ENCODE results near the gene UBR4.

Gene UBR4

GRCh38 chr1:19156676-19157075 lies 53.4 kb downstream of the UBR4 start:
- H3K36me3 ChIP-seq (replicated peaks), result peaks cover 91% of the 10 kb centered on the region
- TF ChIP-seq CTCF (IDR thresholded peaks at IDR 0.05; ENCODE audit: low read depth, low read length, missing control alignments), result no peak
- no peak for DNase-seq
- H3K27me3 ChIP-seq (replicated peaks), result no peaks in the 10 kb centered on the region
- H3K4me3 ChIP-seq (ENCODE audit: low read depth, low read length), result no peak overlapping the region
- no peak overlapping the region for H3K27ac ChIP-seq
- in situ Hi-C loops (cut with HindIII; ENCODE audit: low pct_ligation_motif_present, low sequenced_read_pairs), result no loop called here

- in situ Hi-C loops (cut with HindIII; ENCODE audit: low pct_ligation_motif_present, low sequenced_read_pairs), result no loop called here
- no peak for TF ChIP-seq CTCF (IDR thresholded peaks at IDR 0.05; ENCODE audit: low read depth, low read length, missing control alignments)
- Histone ChIP-seq H3K36me3 (replicated peaks) (peaks cover 91% of the 10 kb centered on the region), H3K27ac (no peak overlapping the region), H3K27me3 (replicated peaks) (no peaks in the 10 kb centered on the region), H3K4me3 (ENCODE audit: low read depth, low read length) (no peak overlapping the region)
- no peak for DNase-seq
Measured at GRCh38 chr1:19154876-19155275, 55.2 kb downstream of the UBR4 start.

DNA sequence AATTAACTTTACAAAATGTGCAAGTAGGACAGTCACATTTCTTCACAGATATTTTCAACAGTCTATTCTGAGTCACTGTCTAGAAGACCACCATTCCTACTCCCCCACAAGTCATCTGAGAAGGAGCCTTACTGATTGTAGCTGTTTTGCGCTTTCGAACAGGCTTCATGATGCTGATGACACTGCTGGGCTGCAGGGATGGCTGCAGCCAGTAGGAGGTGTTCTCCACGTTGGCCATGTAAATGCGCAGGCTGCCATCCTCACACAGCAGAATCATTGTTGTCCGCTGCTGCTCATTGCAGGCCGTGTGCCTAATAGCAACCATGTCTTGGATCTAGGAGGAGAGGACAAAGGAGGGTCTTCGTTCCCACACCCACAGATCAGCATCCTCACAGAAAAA lies 56.9 kb downstream of the UBR4 start:
- no peak overlapping the region for H3K27ac ChIP-seq
- in situ Hi-C loops (cut with HindIII; ENCODE audit: low pct_ligation_motif_present, low sequenced_read_pairs), result no loop called here
- peaks cover 97% of the 10 kb centered on the region for H3K36me3 ChIP-seq (replicated peaks)
- DNase-seq, result no peak
- H3K27me3 ChIP-seq (replicated peaks), result no peaks in the 10 kb centered on the region
- TF ChIP-seq CTCF (IDR thresholded peaks at IDR 0.05; ENCODE audit: low read depth, low read length, missing control alignments), result peak; percentile 25
- no peak overlapping the region for H3K4me3 ChIP-seq (ENCODE audit: low read depth, low read length)

DNA sequence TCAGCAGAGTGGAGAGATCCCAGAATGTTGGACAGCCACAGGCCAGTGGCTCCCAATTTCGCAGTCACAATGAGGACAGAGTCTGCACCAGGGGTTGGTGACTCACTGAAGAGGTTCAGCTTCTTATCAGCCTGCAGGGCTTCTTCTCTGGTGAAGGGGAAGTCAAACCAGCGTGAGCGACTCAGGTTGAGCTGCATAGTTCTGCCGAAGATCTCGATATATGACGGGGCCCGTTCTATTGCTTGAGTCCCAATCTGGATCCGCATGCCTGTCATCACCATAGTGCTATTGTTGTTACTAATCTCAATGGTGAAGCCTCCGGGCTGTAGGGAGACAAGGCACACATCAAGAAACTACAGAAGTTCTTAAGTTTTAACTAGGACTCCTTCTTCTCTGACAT lies 58.5 kb downstream of the UBR4 start:
- no peak for TF ChIP-seq CTCF (IDR thresholded peaks at IDR 0.05; ENCODE audit: low read depth, low read length, missing control alignments)
- in situ Hi-C loops (cut with HindIII; ENCODE audit: low pct_ligation_motif_present, low sequenced_read_pairs), result no loop called here
- no peak for DNase-seq
- H3K36me3 ChIP-seq (replicated peaks), result peaks cover 100% of the 10 kb centered on the region
- no peaks in the 10 kb centered on the region for H3K27me3 ChIP-seq (replicated peaks)
- H3K4me3 ChIP-seq (ENCODE audit: low read depth, low read length), result no peak overlapping the region
- H3K27ac ChIP-seq, result no peak overlapping the region

DNA sequence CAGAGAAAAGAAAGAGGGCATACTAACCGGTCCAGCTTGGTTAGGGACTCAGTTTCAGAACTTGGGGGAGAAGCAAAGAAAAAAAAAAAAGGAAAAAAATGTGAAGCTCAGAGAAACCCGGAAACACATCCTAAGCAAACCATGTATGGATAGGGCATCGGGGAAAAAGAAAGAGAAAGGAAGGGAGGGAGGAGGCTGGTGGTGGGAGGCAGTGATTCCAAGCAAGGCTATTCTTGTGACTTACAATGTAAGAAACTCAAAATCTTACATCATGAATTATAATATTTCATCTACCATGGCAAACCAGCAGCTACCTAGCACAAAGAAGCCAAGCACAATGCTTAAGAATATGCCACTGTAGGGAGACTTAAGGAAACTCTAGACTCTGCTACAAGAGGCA lies 60.3 kb downstream of the UBR4 start:
- Histone ChIP-seq H3K36me3 (replicated peaks) (peaks cover 97% of the 10 kb centered on the region), H3K4me3 (ENCODE audit: low read depth, low read length) (no peak overlapping the region), H3K27ac (no peak overlapping the region), H3K27me3 (replicated peaks) (no peaks in the 10 kb centered on the region)
- in situ Hi-C loops (cut with HindIII; ENCODE audit: low pct_ligation_motif_present, low sequenced_read_pairs), result no loop called here
- DNase-seq, result no peak
- no peak for TF ChIP-seq CTCF (IDR thresholded peaks at IDR 0.05; ENCODE audit: low read depth, low read length, missing control alignments)

- TF ChIP-seq CTCF (IDR thresholded peaks at IDR 0.05; ENCODE audit: low read depth, low read length, missing control alignments), result no peak
- no peak overlapping the region for H3K27ac ChIP-seq
- no peak for DNase-seq
- in situ Hi-C loops (cut with HindIII; ENCODE audit: low pct_ligation_motif_present, low sequenced_read_pairs), result no loop called here
- H3K36me3 ChIP-seq (replicated peaks), result peaks cover 86% of the 10 kb centered on the region
- no peaks in the 10 kb centered on the region for H3K27me3 ChIP-seq (replicated peaks)
- H3K4me3 ChIP-seq (ENCODE audit: low read depth, low read length), result no peak overlapping the region
Measured at GRCh38 chr1:19140465-19140864, 69.6 kb downstream of the UBR4 start.

Data from brain microvascular endothelial cell (primary cell).